Spleen (tissue), 11 donors: ENCODE data around the gene GPR173. TPM values are rescaled to one million over a fixed set of nuclear protein-coding genes. Genes with fewer than 3 reads are reported as not detected.

ENCODE experiments used
- DNase-seq: peaks from one replicate; pipeline ENCODE4 v3.0.0-alpha.2; 2020
- H3K27ac ChIP-seq, 8 donors: fragments of 200-600 bp; sonication (generic) in 7 of 8; 1 replicate in 4 of 8; 2 replicates in 4 of 8; pipeline versions ENCODE4 v1.5.0 to v1.8.0; 2016 to 2021; ENCODE audit warnings: inconsistent platforms in 4 of 8, mild to moderate bottlenecking in 4 of 8, moderate library complexity in 1 of 8
- H3K27me3 ChIP-seq, 7 donors: fragments of 200-600 bp; sonication (generic) in 6 of 7; replicated peaks in 1 of 7; 1 replicate in 4 of 7; 2 replicates in 3 of 7; pipeline versions ENCODE4 v1.5.0 to v1.8.0; 2016 to 2021; ENCODE audit warnings: inconsistent platforms in 3 of 7, mild to moderate bottlenecking in 1 of 7
- H3K36me3 ChIP-seq, 6 donors: fragments of 200-600 bp; sonication (generic) in 5 of 6; 1 replicate in 4 of 6; 2 replicates in 2 of 6; pipeline versions ENCODE4 v1.5.0 to v1.8.0; 2016 to 2021; ENCODE audit warnings: inconsistent platforms in 2 of 6
- H3K4me1 ChIP-seq, 6 donors: fragments of 200-600 bp; sonication (generic) in 5 of 6; 1 replicate in 3 of 6; 2 replicates in 3 of 6; pipeline versions ENCODE4 v1.5.0 to v1.8.0; 2016 to 2021; ENCODE audit warnings: inconsistent platforms in 3 of 6
- H3K4me3 ChIP-seq, 8 donors: fragments of 200-600 bp; sonication (generic) in 7 of 8; 1 replicate in 4 of 8; 2 replicates in 4 of 8; pipeline versions ENCODE4 v1.5.0 to v1.8.0; 2016 to 2021; ENCODE audit warnings: inconsistent platforms in 4 of 8, mild to moderate bottlenecking in 4 of 8, moderate library complexity in 2 of 8
- H3K9me3 ChIP-seq, 8 donors: fragments of 200-600 bp; sonication (generic) in 7 of 8; 1 replicate in 4 of 8; 2 replicates in 4 of 8; pipeline versions ENCODE4 v1.5.0 to v1.8.0; 2016 to 2021; ENCODE audit warnings: inconsistent platforms in 4 of 8
- CTCF ChIP-seq, 11 experiments: fragments of 200-600 bp in 7 of 11; fragments of 450-650 bp in 4 of 11; sonication (generic) in 4 of 11; IDR thresholded peaks in 8 of 11; conservative IDR thresholded peaks in 3 of 11; 1 replicate in 7 of 11; 2 replicates in 4 of 11; pipeline versions ENCODE4 v1.4.0 to v1.8.0; 2016 to 2021; ENCODE audit warnings: antibody characterized with exemption in 11 of 11, inconsistent platforms in 4 of 11, mild to moderate bottlenecking in 1 of 11
- POLR2A ChIP-seq, 3 donors: fragments of 450-650 bp; IDR thresholded peaks; one replicate each; pipeline ENCODE4 v1.5.1; 2017; ENCODE audit warnings: antibody characterized with exemption in 3 of 3, mild to moderate bottlenecking in 1 of 3
- POLR2AphosphoS5 ChIP-seq, 3 donors: sonication (generic); formaldehyde crosslinking; IDR thresholded peaks; one replicate each; pipeline ENCODE4 v1.5.1; 2017; ENCODE audit warnings: antibody characterized with exemption in 3 of 3
- WGBS, 5 donors: extraction: QIAGEN DNeasy Blood & Tissue Kit in 3 of 5; methylation state at CpG; one replicate each; pipeline versions ENCODE4 v1.1.5 to v1.1.7; 2013 to 2018; 5-methylcytosine and 5-hydroxymethylcytosine counted together
- intact Hi-C: fragments of 100-400 bp; cut with DNase I; formaldehyde crosslinking; loops from one replicate; pipeline ENCODE4 v1.15.0; 2023; ENCODE audit warnings: low total_unique reads
- polyA plus RNA-seq, 3 donors: library from polyadenylated mRNA; stranded (reverse); fragments of 200-250 nt; gene quantifications; one replicate each; pipeline ENCODE4 v1.2.1, GENCODE V29; 2013
- total RNA-seq, 7 donors: library from RNA; depleted of rRNA in 3 of 7; stranded (reverse); fragments of >200 nt in 3 of 7; fragmentation: NEBNext Ultra II Directional in 4 of 7; extraction: Animal tissue kit (Norgen Biotek cat#: 25700) in 4 of 7; gene quantifications; one replicate each; pipeline versions ENCODE4 v1.1.0 to v1.2.1, GENCODE V29; 2016 to 2021
- donor health status: healthy with polysubstance abuse.
- donor health status: DM: no; HTN: no; CAD: no; lungs with moderate emphysema.
- donor health status: DM: no; HTN: no; CAD: no.
- donor health status: Bipolar disorder and iron deficiency.
- donor health status: healthy.
- donor health status: DM: no; HTN: no; CAD: no.
- donor health status: DM: yes; HTN: yes; CAD: no.

Gene GPR173
- total and polyA plus RNA-seq, 10 donors, result 0.44 to 4.4 (median 2.0) TPM

- TF ChIP-seq CTCF (IDR thresholded peaks at IDR 0.05 in 8 of 11, conservative IDR thresholded peaks at IDR 0.05 in 3 of 11) (no peak), POLR2AphosphoS5 (IDR thresholded peaks at IDR 0.05) (peak; percentile 64 to 85 (median 84)), POLR2A (IDR thresholded peaks at IDR 0.05) (peak in 1 of 3 donors; percentile 27)
- peak overlapping the region; percentile 5 to 63 (median 29) for H3K4me3 ChIP-seq
- no peaks in the 10 kb centered on the region for H3K27me3 ChIP-seq
- peak overlapping the region; percentile 58 to 83 (median 75) for H3K27ac ChIP-seq
- intact Hi-C loops, result no loop called here
- H3K4me1 ChIP-seq, result peaks cover 0 to 54% (median 24%) of the 10 kb centered on the region in 6 donors
- WGBS, 5 donors, result 19 to 58% (median 48%) methylated on average over 29 to 51 of the region's 51 CpGs
- peak; percentile 89 for DNase-seq
- H3K36me3 ChIP-seq, result peaks cover 0 to 36% (median 3%) of the 10 kb centered on the region in 6 donors
- H3K9me3 ChIP-seq, result no peaks in the 10 kb centered on the region
Observed at GRCh38 chrX:53088136-53088974, 39.8 kb downstream of the GPR173 start.

GRCh38 chrX:53089224-53089842, 40.7 kb downstream of the GPR173 start:
- no peaks in the 10 kb centered on the region for H3K9me3 ChIP-seq
- no peaks in the 10 kb centered on the region for H3K27me3 ChIP-seq
- peaks cover 0 to 48% (median 18%) of the 10 kb centered on the region in 6 donors for H3K4me1 ChIP-seq
- intact Hi-C loops, result no loop called here
- H3K27ac ChIP-seq, result peak overlapping the region; percentile 58 to 83 (median 75)
- DNase-seq, result peak; percentile 60
- H3K36me3 ChIP-seq, result peaks cover 0 to 35% (median 3%) of the 10 kb centered on the region in 6 donors
- WGBS, 5 donors, result 10 to 21% (median 11%) methylated on average over 11 of the region's 11 CpGs
- TF ChIP-seq POLR2A (IDR thresholded peaks at IDR 0.05) (no peak), POLR2AphosphoS5 (IDR thresholded peaks at IDR 0.05) (no peak), CTCF (IDR thresholded peaks at IDR 0.05 in 8 of 11, conservative IDR thresholded peaks at IDR 0.05 in 3 of 11) (peak; percentile 58 to 86 (median 75))
- H3K4me3 ChIP-seq, result peak overlapping the region; percentile 5 to 63 (median 29)

GRCh38 chrX:53089925-53090324, 41.3 kb downstream of the GPR173 start:
- 76 to 90% (median 83%) methylated on average over 2 of the region's 2 CpGs for WGBS, 5 donors
- intact Hi-C loops, result no loop called here

More at GRCh38 chrX:53089925-53090324, 41.3 kb downstream of the GPR173 start:
- Histone ChIP-seq H3K27ac (no peak overlapping the region), H3K36me3 (peaks cover 0 to 29% (median under 1%) of the 10 kb centered on the region in 6 donors), H3K27me3 (no peaks in the 10 kb centered on the region), H3K9me3 (no peaks in the 10 kb centered on the region), H3K4me3 (no peak overlapping the region), H3K4me1 (peaks cover 0 to 53% (median 22%) of the 10 kb centered on the region in 6 donors)
- TF ChIP-seq CTCF (IDR thresholded peaks at IDR 0.05 in 8 of 11, conservative IDR thresholded peaks at IDR 0.05 in 3 of 11), result no peak
- TF ChIP-seq POLR2A (IDR thresholded peaks at IDR 0.05), result no peak
- no peak for TF ChIP-seq POLR2AphosphoS5 (IDR thresholded peaks at IDR 0.05)
- DNase-seq, result no peak
